PC-3 (cell line): Measurements from ENCODE around the gene SCN10A. TPM values are rescaled to one million over a fixed set of nuclear protein-coding genes. Genes with fewer than 3 reads are reported as not detected.

Experiments used
- ATAC-seq: fragments of 200-7000 bp; cut with Tn5 transposase; 2 replicates; pipeline ENCODE4 v1.9.1; 2020; ENCODE audit warnings: mild to moderate bottlenecking, moderate library complexity
- BruUV-seq: library from RNA; stranded (reverse); fragments of 400-500 nt; replicated peaks from 2 replicates; lab custom pipeline; 2021; lab: Mats Ljungman, UMichigan
- CTCF ChIA-PET: fragments of 300-600 bp; sonication (Branson Sonifier 250); formaldehyde crosslinking; loops from one replicate; lab custom pipeline; 2022; ENCODE audit warnings: antibody characterized with exemption; lab: Charles Lee
- POLR2A ChIA-PET: fragments of 300-600 bp; sonication (Branson Sonifier 250); formaldehyde crosslinking; loops from one replicate; lab custom pipeline; 2022; ENCODE audit warnings: antibody characterized with exemption; ENCODE audit not compliant: unreplicated experiment; lab: Charles Lee
- DNase-seq: peaks from one replicate; pipeline ENCODE4 v3.0.0-alpha.2; 2015
- H2AFZ ChIP-seq: fragments of 300-600 bp; sonication (generic); 2 replicates; pipeline ENCODE4 v1.6.0; 2016; ENCODE audit warnings: antibody characterized with exemption, low read length
- H3F3A ChIP-seq: fragments of 300-600 bp; sonication (generic); one replicate; pipeline ENCODE4 v1.6.0; 2017; ENCODE audit warnings: antibody characterized with exemption, low read length, control low read depth, mild to moderate bottlenecking; ENCODE audit not compliant: unreplicated experiment
- H3K27ac ChIP-seq: fragments of 300-600 bp; sonication (generic); 2 replicates; pipeline ENCODE4 v1.5.1; 2016; ENCODE audit warnings: mild to moderate bottlenecking, low read length
- H3K27me3 ChIP-seq: fragments of 300-600 bp; sonication (generic); 2 replicates; pipeline ENCODE4 v1.6.1; 2016; ENCODE audit warnings: low read length, mixed read lengths
- H3K36me3 ChIP-seq: fragments of 300-600 bp; sonication (generic); 2 replicates; pipeline ENCODE4 v1.6.1; 2016; ENCODE audit warnings: low read depth, mixed run types, low read length, mixed read lengths
- H3K4me1 ChIP-seq: fragments of 300-600 bp; sonication (generic); 2 replicates; pipeline ENCODE4 v1.5.1; 2016; ENCODE audit warnings: low read length; ENCODE audit not compliant: insufficient read depth
- H3K4me2 ChIP-seq: fragments of 300-600 bp; sonication (generic); 2 replicates; pipeline ENCODE4 v1.6.0; 2016; ENCODE audit warnings: low read length
- H3K4me3 ChIP-seq: fragments of 300-600 bp; sonication (generic); 2 replicates; pipeline ENCODE4 v1.5.1; 2016; ENCODE audit warnings: mild to moderate bottlenecking, low read length, mixed read lengths
- H3K79me2 ChIP-seq: fragments of 300-600 bp; sonication (generic); 2 replicates; pipeline ENCODE4 v1.6.1; 2017; ENCODE audit warnings: low read length, mixed read lengths
- H3K9ac ChIP-seq: fragments of 300-600 bp; sonication (generic); 2 replicates; pipeline ENCODE4 v1.6.0; 2016; ENCODE audit warnings: mild to moderate bottlenecking, low read length
- H3K9me2 ChIP-seq: fragments of 300-600 bp; sonication (generic); replicated peaks from 2 replicates; pipeline ENCODE4 v1.6.1; 2016; ENCODE audit warnings: mixed run types, low read length, mixed read lengths
- H3K9me3 ChIP-seq: fragments of 300-600 bp; sonication (generic); 2 replicates; pipeline ENCODE4 v1.6.1; 2016; ENCODE audit warnings: low read length, mixed read lengths
- H4K20me1 ChIP-seq: fragments of 300-600 bp; sonication (generic); 2 replicates; pipeline ENCODE4 v1.6.1; 2016; ENCODE audit warnings: low read length, mixed read lengths
- EZH2 ChIP-seq: fragments of 300-600 bp; sonication (generic); IDR thresholded peaks from one replicate; pipeline ENCODE4 v1.6.1; 2017; ENCODE audit warnings: antibody characterized with exemption, mild to moderate bottlenecking, low read length; ENCODE audit not compliant: unreplicated experiment
- EZH2phosphoT487 ChIP-seq: fragments of 300-600 bp; sonication (generic); IDR thresholded peaks from 2 replicates; pipeline ENCODE4 v1.6.1; 2018; ENCODE audit warnings: mild to moderate bottlenecking, antibody characterized with exemption, low read length, borderline replicate concordance
- intact Hi-C: fragments of 100-400 bp; cut with micrococcal nuclease; formaldehyde crosslinking; loops from 2 replicates; pipeline ENCODE4 v1.9.0; 2023
- total RNA-seq: library from RNA; depleted of rRNA; stranded (reverse); fragments of >200 nt; gene quantifications from 2 replicates; pipeline ENCODE4 v1.2.3, GENCODE V29; 2014
- TF ChIP-seq, protein P1 (sequence below): fragments of 300-600 bp; sonication (generic); conservative IDR thresholded peaks from 2 replicates; pipeline ENCODE4 v1.5.1; 2017; ENCODE audit warnings: antibody characterized with exemption, low read depth, mild to moderate bottlenecking, low read length

The SCN10A gene
- total RNA-seq, 1 experiment from 2014 or later = not detected

DNA sequence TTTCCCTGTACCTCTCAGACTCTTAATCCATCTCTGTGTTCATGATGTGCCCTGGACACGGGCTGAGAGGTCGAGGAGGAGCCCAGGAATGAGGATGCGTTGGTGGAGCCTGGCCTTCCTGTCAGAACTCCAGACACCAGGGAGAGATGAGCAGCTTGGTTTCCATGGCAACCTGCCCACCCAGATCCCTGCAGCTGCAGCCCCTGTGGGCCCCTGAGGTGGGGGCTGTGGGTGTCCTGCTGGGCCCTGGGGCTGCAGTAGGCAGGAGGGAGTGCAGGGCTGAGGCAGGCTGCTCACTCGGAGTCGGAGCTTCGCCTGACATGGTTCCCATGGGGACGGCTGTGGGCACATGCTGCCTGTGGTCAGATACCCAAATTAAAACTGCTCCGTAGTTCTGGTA is 7.7 kb upstream of the SCN10A start:
- intact Hi-C loops = no loop called here
- POLR2A ChIA-PET = no interaction called here
- Histone ChIP-seq H3K36me3 (no peaks in the 10 kb centered on the region), H3K9ac (no peak overlapping the region), H3K4me3 (no peak overlapping the region), H3K27me3 (peaks cover 39% of the 10 kb centered on the region), H3K9me3 (no peaks in the 10 kb centered on the region), H3K9me2 (no peaks in the 10 kb centered on the region), H3K4me1 (no peaks in the 10 kb centered on the region), H3K4me2 (no peak overlapping the region), H3F3A (no peaks in the 10 kb centered on the region), H2AFZ (no peak overlapping the region), H4K20me1 (no peaks in the 10 kb centered on the region), H3K27ac (no peak overlapping the region), H3K79me2 (no peaks in the 10 kb centered on the region)
- no peak for TF ChIP-seq EZH2phosphoT487
- ATAC-seq = no peak
- BruUV-seq = no TSS peak
- no peak for DNase-seq
- CTCF ChIA-PET = no interaction called here

DNA sequence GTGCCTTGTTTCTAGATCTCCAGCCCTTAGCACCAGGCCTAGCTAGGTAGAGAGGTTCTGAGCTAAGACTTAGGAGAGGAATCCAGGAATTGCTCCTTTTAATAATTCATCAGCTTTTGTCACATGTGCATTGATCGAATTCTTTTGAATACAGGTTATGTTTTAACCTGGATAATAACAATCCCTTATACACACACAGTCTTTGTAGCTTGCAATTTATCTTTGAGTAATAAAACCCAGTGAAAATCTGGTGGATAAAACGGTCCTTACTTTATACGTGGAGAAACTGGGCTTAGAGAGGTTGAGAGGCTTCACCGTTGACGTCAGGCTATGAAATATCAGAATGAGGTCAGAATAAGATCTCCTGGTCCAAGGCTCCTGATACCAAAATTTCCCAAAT is 7.2 kb upstream of the SCN10A start:
- peaks cover 39% of the 10 kb centered on the region for H3K27me3 ChIP-seq
- no peak for TF ChIP-seq EZH2phosphoT487
- no peak for TF ChIP-seq EZH2
- TF ChIP-seq, protein P1, sequence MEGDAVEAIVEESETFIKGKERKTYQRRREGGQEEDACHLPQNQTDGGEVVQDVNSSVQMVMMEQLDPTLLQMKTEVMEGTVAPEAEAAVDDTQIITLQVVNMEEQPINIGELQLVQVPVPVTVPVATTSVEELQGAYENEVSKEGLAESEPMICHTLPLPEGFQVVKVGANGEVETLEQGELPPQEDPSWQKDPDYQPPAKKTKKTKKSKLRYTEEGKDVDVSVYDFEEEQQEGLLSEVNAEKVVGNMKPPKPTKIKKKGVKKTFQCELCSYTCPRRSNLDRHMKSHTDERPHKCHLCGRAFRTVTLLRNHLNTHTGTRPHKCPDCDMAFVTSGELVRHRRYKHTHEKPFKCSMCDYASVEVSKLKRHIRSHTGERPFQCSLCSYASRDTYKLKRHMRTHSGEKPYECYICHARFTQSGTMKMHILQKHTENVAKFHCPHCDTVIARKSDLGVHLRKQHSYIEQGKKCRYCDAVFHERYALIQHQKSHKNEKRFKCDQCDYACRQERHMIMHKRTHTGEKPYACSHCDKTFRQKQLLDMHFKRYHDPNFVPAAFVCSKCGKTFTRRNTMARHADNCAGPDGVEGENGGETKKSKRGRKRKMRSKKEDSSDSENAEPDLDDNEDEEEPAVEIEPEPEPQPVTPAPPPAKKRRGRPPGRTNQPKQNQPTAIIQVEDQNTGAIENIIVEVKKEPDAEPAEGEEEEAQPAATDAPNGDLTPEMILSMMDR = no peak
- no peak for DNase-seq
- ChIA-PET CTCF (no interaction called here), POLR2A (no interaction called here)
- no TSS peak for BruUV-seq
- intact Hi-C loops = no loop called here
- H3K79me2 ChIP-seq = no peaks in the 10 kb centered on the region
- ATAC-seq = no peak
- H2AFZ ChIP-seq = no peak overlapping the region
- no peaks in the 10 kb centered on the region for H3F3A ChIP-seq
- no peaks in the 10 kb centered on the region for H4K20me1 ChIP-seq
- no peaks in the 10 kb centered on the region for H3K9me2 ChIP-seq
- H3K4me2 ChIP-seq = no peak overlapping the region
- H3K27ac ChIP-seq = no peak overlapping the region
- no peaks in the 10 kb centered on the region for H3K4me1 ChIP-seq
- H3K9ac ChIP-seq = no peak overlapping the region
- no peaks in the 10 kb centered on the region for H3K36me3 ChIP-seq
- H3K4me3 ChIP-seq = no peak overlapping the region
- no peaks in the 10 kb centered on the region for H3K9me3 ChIP-seq

DNA sequence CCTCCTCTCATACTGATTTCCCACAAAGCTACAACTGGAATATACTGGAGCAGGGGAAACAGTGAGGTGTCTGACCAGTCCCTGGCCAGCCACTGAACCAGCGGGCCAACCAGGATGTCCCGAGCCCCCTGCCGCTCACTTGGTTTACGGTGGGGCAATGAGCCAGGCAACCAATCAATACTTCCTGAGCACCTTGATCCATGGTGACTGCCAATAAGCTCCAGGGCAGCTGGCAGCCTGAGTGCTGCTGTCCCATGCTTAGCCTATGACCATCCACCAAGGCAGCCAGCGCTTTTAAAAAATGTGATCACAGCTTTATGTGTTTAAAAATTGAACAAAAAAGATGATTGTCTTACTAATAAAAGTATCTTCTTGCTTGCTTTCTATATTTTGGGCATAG is 4.2 kb downstream of the SCN10A start:
- H4K20me1 ChIP-seq = no peaks in the 10 kb centered on the region
- DNase-seq (no peak), ATAC-seq (no peak)
- H3F3A ChIP-seq = no peaks in the 10 kb centered on the region
- H3K9me2 ChIP-seq = no peaks in the 10 kb centered on the region
- no peak overlapping the region for H3K9ac ChIP-seq
- no peak overlapping the region for H3K4me2 ChIP-seq
- CTCF ChIA-PET = no interaction called here
- H3K27ac ChIP-seq = no peak overlapping the region
- intact Hi-C loops = no loop called here
- H2AFZ ChIP-seq = no peak overlapping the region
- H3K9me3 ChIP-seq = no peaks in the 10 kb centered on the region
- H3K36me3 ChIP-seq = no peaks in the 10 kb centered on the region
- TF ChIP-seq EZH2phosphoT487 (no peak), EZH2 (no peak)
- TF ChIP-seq, protein P1 = no peak
- no peak overlapping the region for H3K4me3 ChIP-seq
- POLR2A ChIA-PET = no interaction called here
- H3K79me2 ChIP-seq = no peaks in the 10 kb centered on the region
- BruUV-seq = no TSS peak
- peaks cover 44% of the 10 kb centered on the region for H3K27me3 ChIP-seq
- no peaks in the 10 kb centered on the region for H3K4me1 ChIP-seq
